Astrocyte of the spinal cord (primary cell): ENCODE data around the gene CCDC187.

Experiments used
- DNase-seq: peaks from one replicate; pipeline ENCODE4 v3.0.0; 2011; ENCODE audit warnings: low read depth, low spot score
- H3K4me3 ChIP-seq: 2 replicates; pipeline ENCODE4 v1.5.1; 2011; ENCODE audit warnings: low read depth, mild to moderate bottlenecking, low read length, moderate library complexity
- in situ Hi-C: cut with HindIII; loops from 2 replicates; pipeline ENCODE4 v1.10.0; 2017; ENCODE audit warnings: low sequenced_read_pairs
- TF ChIP-seq, protein P1 (sequence below): IDR thresholded peaks from 2 replicates; pipeline ENCODE4 v1.5.1; 2012; ENCODE audit warnings: low read depth, mild to moderate bottlenecking, low read length, inconsistent platforms

CCDC187 gene

GRCh38 chr9:136316271-136316751 lies 12.4 kb upstream of the CCDC187 start:
- no peak overlapping the region for H3K4me3 ChIP-seq
- DNase-seq, result no peak
- in situ Hi-C loops, result no loop called here
- TF ChIP-seq, protein P1, sequence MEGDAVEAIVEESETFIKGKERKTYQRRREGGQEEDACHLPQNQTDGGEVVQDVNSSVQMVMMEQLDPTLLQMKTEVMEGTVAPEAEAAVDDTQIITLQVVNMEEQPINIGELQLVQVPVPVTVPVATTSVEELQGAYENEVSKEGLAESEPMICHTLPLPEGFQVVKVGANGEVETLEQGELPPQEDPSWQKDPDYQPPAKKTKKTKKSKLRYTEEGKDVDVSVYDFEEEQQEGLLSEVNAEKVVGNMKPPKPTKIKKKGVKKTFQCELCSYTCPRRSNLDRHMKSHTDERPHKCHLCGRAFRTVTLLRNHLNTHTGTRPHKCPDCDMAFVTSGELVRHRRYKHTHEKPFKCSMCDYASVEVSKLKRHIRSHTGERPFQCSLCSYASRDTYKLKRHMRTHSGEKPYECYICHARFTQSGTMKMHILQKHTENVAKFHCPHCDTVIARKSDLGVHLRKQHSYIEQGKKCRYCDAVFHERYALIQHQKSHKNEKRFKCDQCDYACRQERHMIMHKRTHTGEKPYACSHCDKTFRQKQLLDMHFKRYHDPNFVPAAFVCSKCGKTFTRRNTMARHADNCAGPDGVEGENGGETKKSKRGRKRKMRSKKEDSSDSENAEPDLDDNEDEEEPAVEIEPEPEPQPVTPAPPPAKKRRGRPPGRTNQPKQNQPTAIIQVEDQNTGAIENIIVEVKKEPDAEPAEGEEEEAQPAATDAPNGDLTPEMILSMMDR, result no peak

DNA sequence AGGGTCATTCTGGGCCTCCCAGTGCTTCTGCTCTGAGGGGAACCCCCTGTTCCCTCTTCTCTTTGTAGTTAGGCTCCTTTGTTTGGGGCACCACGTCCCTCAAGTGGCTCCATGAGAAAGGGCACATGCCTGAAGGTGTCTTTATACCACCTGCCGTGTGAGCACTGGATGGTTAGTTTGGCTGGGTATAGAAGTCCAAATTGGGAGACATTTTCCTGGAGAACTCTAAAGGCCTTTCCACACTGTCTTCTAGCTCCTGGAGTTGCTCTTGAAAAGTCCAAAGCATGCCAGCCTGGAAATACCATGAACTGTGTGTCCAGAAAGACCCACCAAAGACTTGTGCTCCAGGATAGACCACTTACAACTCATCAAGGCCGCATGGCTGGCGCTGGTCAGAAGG lies 11.1 kb upstream of the CCDC187 start:
- TF ChIP-seq, protein P1, result no peak
- in situ Hi-C loops, result no loop called here

GRCh38 chr9:136314056-136314416 lies 10.1 kb upstream of the CCDC187 start:
- DNase-seq, result no peak
- in situ Hi-C loops, result no loop called here
- H3K4me3 ChIP-seq, result no peak overlapping the region
- TF ChIP-seq, protein P1, result no peak

More for the DNA sequence above, 11.1 kb upstream of the CCDC187 start:
- H3K4me3 ChIP-seq, result no peak overlapping the region
- no peak for DNase-seq

GRCh38 chr9:136313111-136314055 lies 9.5 kb upstream of the CCDC187 start:
- H3K4me3 ChIP-seq, result no peak overlapping the region
- TF ChIP-seq, protein P1, result no peak
- in situ Hi-C loops, result no loop called here
- DNase-seq, result no peak

- peak; percentile 23 for DNase-seq
- TF ChIP-seq, protein P1, result peak; percentile 75
- in situ Hi-C loops, result no loop called here
- H3K4me3 ChIP-seq, result no peak overlapping the region
These were observed 8.5 kb upstream of the CCDC187 start for GRCh38 chr9:136312436-136312835.

- in situ Hi-C loops, result no loop called here
- no peak overlapping the region for H3K4me3 ChIP-seq
- DNase-seq, result no peak
- TF ChIP-seq, protein P1, result no peak
These were observed 8.1 kb upstream of the CCDC187 start for GRCh38 chr9:136312009-136312375.
